Measurements from ENCODE around the gene TBC1D2B.

TBC1D2B gene

DNA sequence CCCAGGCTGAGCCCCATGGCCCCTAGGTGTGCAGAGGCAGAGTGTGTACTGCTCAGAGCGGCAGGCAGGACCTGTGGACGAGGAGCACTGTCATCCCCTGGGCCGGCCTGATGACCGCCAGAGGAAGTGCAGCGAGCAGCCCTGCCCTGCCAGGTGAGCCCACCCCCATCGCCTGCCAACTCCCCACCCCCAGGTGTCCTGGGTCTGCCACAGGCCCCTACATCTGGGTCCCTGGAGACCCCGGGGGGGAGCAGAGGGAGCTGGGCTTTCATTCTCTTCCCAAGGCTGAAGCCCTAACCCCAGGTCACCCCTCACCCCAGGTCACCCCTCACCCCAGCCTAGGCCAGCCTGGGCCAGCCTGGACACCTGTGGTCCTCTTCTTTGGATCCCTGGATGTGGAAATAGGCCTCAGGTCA is 93.1 kb downstream of the TBC1D2B start:
- TF ChIP-seq, protein P1, sequence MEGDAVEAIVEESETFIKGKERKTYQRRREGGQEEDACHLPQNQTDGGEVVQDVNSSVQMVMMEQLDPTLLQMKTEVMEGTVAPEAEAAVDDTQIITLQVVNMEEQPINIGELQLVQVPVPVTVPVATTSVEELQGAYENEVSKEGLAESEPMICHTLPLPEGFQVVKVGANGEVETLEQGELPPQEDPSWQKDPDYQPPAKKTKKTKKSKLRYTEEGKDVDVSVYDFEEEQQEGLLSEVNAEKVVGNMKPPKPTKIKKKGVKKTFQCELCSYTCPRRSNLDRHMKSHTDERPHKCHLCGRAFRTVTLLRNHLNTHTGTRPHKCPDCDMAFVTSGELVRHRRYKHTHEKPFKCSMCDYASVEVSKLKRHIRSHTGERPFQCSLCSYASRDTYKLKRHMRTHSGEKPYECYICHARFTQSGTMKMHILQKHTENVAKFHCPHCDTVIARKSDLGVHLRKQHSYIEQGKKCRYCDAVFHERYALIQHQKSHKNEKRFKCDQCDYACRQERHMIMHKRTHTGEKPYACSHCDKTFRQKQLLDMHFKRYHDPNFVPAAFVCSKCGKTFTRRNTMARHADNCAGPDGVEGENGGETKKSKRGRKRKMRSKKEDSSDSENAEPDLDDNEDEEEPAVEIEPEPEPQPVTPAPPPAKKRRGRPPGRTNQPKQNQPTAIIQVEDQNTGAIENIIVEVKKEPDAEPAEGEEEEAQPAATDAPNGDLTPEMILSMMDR (IDR thresholded peaks at IDR 0.05; ENCODE audit: insufficient read depth, low read length, poor library complexity, severe bottlenecking) = no peak
- TF ChIP-seq EZH2phosphoT487 (conservative IDR thresholded peaks at IDR 0.05; ENCODE audit: low read length) = no peak
- Histone ChIP-seq H3K4me3 (ENCODE audit: insufficient read depth, low read length, poor library complexity, severe bottlenecking) (no peak overlapping the region), H3K9me3 (ENCODE audit: insufficient read depth, low read length) (no peaks in the 10 kb centered on the region), H3K9me2 (replicated peaks; ENCODE audit: insufficient read depth, low read length) (no peaks in the 10 kb centered on the region), H3K79me2 (ENCODE audit: insufficient read depth, low read length) (no peaks in the 10 kb centered on the region), H3K4me2 (ENCODE audit: low read depth, low read length, poor library complexity, severe bottlenecking) (no peak overlapping the region), H3K27me3 (ENCODE audit: low read length) (no peaks in the 10 kb centered on the region), H3K9ac (ENCODE audit: low read length) (no peak overlapping the region), H2AFZ (ENCODE audit: low read depth, low read length, severe bottlenecking) (no peak overlapping the region), H3F3A (ENCODE audit: insufficient read depth) (no peaks in the 10 kb centered on the region), H3K27ac (ENCODE audit: low read depth, low read length) (no peak overlapping the region), H4K20me1 (ENCODE audit: low read depth, low read length) (no peaks in the 10 kb centered on the region), H3K36me3 (ENCODE audit: low read length) (no peaks in the 10 kb centered on the region)

DNA sequence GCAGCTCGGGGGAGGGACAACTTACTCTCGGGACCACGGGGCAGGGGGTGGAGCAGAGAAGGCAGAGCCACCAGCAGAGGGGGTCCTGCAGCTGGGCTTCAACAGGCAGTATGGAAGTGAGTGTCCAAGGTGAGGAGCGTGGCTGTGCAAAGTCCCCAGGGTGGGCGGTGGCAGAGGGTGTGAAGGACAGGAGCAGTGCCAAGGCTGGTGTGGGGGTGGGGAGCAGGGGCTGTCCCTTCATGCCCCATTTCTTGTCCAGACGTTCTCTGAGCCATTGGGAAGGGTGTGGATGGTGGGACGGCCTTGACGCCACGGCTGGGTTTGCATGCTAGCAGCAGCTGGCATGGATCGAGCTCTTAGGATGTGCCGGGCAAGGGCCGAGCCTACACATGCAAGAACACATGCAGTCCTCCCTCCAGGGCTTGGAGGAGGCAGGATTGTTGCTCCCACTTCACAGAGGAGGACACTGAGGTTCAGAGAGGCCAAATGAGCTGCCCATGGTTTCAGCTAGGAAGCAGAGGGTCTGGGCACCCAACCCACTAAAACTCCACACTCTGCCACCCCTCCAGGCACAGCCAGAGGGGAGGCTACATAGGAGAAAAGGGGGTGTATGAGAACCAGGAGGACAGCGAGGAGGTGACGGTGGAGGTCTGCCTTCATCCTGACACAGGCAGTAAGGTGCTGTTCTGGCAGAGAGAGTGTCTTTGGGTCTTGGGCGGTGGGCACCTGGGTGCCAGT is 93.6 kb downstream of the TBC1D2B start:
- no peak overlapping the region for H3K4me2 ChIP-seq (ENCODE audit: low read depth, low read length, poor library complexity, severe bottlenecking)
- TF ChIP-seq, protein P1 (IDR thresholded peaks at IDR 0.05; ENCODE audit: insufficient read depth, low read length, poor library complexity, severe bottlenecking) = no peak
- no peak for TF ChIP-seq EZH2phosphoT487 (conservative IDR thresholded peaks at IDR 0.05; ENCODE audit: low read length)
- no peak overlapping the region for H2AFZ ChIP-seq (ENCODE audit: low read depth, low read length, severe bottlenecking)
- no peaks in the 10 kb centered on the region for H3K36me3 ChIP-seq (ENCODE audit: low read length)
- H3K9me3 ChIP-seq (ENCODE audit: insufficient read depth, low read length) = no peaks in the 10 kb centered on the region
- no peak overlapping the region for H3K9ac ChIP-seq (ENCODE audit: low read length)
- no peak overlapping the region for H3K27ac ChIP-seq (ENCODE audit: low read depth, low read length)
- H3F3A ChIP-seq (ENCODE audit: insufficient read depth) = no peaks in the 10 kb centered on the region
- no peaks in the 10 kb centered on the region for H3K27me3 ChIP-seq (ENCODE audit: low read length)
- H3K79me2 ChIP-seq (ENCODE audit: insufficient read depth, low read length) = no peaks in the 10 kb centered on the region
- no peak overlapping the region for H3K4me3 ChIP-seq (ENCODE audit: insufficient read depth, low read length, poor library complexity, severe bottlenecking)
- no peaks in the 10 kb centered on the region for H3K9me2 ChIP-seq (replicated peaks; ENCODE audit: insufficient read depth, low read length)
- no peaks in the 10 kb centered on the region for H4K20me1 ChIP-seq (ENCODE audit: low read depth, low read length)

DNA sequence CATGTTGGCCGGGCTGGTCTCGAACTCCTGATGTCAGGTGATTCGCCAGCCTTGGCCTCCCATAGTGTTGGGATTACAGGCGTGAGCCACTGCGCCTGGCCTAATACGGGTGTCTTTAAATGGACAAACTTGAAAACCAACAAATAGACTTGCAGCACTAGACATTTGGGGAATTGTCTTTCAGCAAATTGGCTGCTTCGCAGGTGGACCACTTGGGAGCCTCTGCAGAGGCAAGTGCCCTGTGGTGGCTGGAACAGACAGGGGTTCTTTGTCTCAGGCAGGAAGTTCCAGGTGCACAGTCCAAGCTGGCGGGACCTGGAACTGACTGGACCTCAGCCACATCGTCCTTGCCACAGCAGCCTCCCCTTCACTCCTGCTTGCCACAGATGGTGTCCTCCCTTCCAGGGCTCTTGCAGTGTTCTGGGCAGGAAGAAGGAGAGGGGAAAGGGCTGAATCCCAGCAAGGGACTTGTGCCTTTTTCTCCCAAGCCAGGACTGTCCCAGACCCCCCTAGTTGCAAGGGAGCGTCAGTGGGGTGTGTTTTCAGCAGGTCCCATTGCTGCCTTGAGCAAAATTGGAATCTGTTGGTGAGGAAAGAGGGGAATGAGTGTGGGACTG is 94.3 kb downstream of the TBC1D2B start:
- Histone ChIP-seq H3K4me3 (ENCODE audit: insufficient read depth, low read length, poor library complexity, severe bottlenecking) (no peak overlapping the region), H3K27me3 (ENCODE audit: low read length) (no peaks in the 10 kb centered on the region), H3K27ac (ENCODE audit: low read depth, low read length) (no peak overlapping the region), H4K20me1 (ENCODE audit: low read depth, low read length) (no peaks in the 10 kb centered on the region), H3K4me2 (ENCODE audit: low read depth, low read length, poor library complexity, severe bottlenecking) (no peak overlapping the region), H3K9ac (ENCODE audit: low read length) (no peak overlapping the region), H3K36me3 (ENCODE audit: low read length) (no peaks in the 10 kb centered on the region), H3K9me2 (replicated peaks; ENCODE audit: insufficient read depth, low read length) (no peaks in the 10 kb centered on the region), H3K9me3 (ENCODE audit: insufficient read depth, low read length) (no peaks in the 10 kb centered on the region), H2AFZ (ENCODE audit: low read depth, low read length, severe bottlenecking) (no peak overlapping the region), H3K79me2 (ENCODE audit: insufficient read depth, low read length) (no peaks in the 10 kb centered on the region), H3F3A (ENCODE audit: insufficient read depth) (no peaks in the 10 kb centered on the region)
- TF ChIP-seq, protein P1 (IDR thresholded peaks at IDR 0.05; ENCODE audit: insufficient read depth, low read length, poor library complexity, severe bottlenecking) = no peak
- no peak for TF ChIP-seq EZH2phosphoT487 (conservative IDR thresholded peaks at IDR 0.05; ENCODE audit: low read length)

All from SU-DHL-6 (cell line).